Measurements from ENCODE around the gene MLC1.

MLC1 gene

GRCh38 chr22:50027639-50028537 is 57.3 kb downstream of the MLC1 start:
- Histone ChIP-seq H3K9me3 (ENCODE audit: control insufficient read depth in 1 of 2, low read length in 2 of 2) (no peaks in the 10 kb centered on the region), H3K27ac (ENCODE audit: low read length) (no peak overlapping the region), H3K4me3 (ENCODE audit: low read depth in 1 of 2, low read length in 2 of 2) (no peak overlapping the region), H3K4me1 (ENCODE audit: control insufficient read depth in 1 of 2, insufficient read depth in 2 of 2, low read length in 2 of 2) (peaks cover 0 to 9% of the 10 kb centered on the region in 2 donors), H3K36me3 (ENCODE audit: control insufficient read depth in 1 of 2, insufficient read depth in 2 of 2, low read length in 2 of 2) (no peaks in the 10 kb centered on the region), H3K27me3 (ENCODE audit: low read depth, low read length) (no peaks in the 10 kb centered on the region)

DNA sequence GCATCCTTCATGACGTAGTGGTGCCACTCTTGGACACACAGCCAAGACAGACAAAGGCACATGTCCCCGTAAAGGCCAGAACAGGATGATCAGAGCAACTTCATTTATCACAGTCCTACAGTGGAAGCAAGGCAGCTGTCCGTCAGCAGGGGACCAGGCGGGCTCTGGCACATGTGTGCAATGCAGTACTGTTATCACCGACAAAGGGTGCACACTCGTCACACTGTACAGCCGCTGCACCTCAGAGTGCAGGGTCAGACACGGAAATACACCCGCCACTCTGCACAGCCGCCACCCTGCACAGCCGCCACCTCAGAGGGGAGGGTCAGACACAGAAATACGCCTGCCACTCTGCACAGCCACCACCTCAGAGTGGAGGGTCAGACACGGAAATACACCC is 59.2 kb downstream of the MLC1 start:
- Histone ChIP-seq H3K9me3 (ENCODE audit: control insufficient read depth in 1 of 2, low read length in 2 of 2) (no peaks in the 10 kb centered on the region), H3K27ac (ENCODE audit: low read length) (no peak overlapping the region), H3K4me3 (ENCODE audit: low read depth in 1 of 2, low read length in 2 of 2) (no peak overlapping the region), H3K36me3 (ENCODE audit: control insufficient read depth in 1 of 2, insufficient read depth in 2 of 2, low read length in 2 of 2) (no peaks in the 10 kb centered on the region), H3K4me1 (ENCODE audit: control insufficient read depth in 1 of 2, insufficient read depth in 2 of 2, low read length in 2 of 2) (peaks cover 0 to 9% of the 10 kb centered on the region in 2 donors), H3K27me3 (ENCODE audit: low read depth, low read length) (no peaks in the 10 kb centered on the region)

GRCh38 chr22:50022171-50022819 is 62.9 kb downstream of the MLC1 start:
- H3K4me3 ChIP-seq (ENCODE audit: low read depth in 1 of 2, low read length in 2 of 2), result no peak overlapping the region
- H3K4me1 ChIP-seq (ENCODE audit: control insufficient read depth in 1 of 2, insufficient read depth in 2 of 2, low read length in 2 of 2), result no peaks in the 10 kb centered on the region
- H3K9me3 ChIP-seq (ENCODE audit: control insufficient read depth in 1 of 2, low read length in 2 of 2), result no peaks in the 10 kb centered on the region
- peaks cover 7% of the 10 kb centered on the region for H3K27me3 ChIP-seq (ENCODE audit: low read depth, low read length)
- H3K36me3 ChIP-seq (ENCODE audit: control insufficient read depth in 1 of 2, insufficient read depth in 2 of 2, low read length in 2 of 2), result no peaks in the 10 kb centered on the region
- no peak overlapping the region for H3K27ac ChIP-seq (ENCODE audit: low read length)

DNA sequence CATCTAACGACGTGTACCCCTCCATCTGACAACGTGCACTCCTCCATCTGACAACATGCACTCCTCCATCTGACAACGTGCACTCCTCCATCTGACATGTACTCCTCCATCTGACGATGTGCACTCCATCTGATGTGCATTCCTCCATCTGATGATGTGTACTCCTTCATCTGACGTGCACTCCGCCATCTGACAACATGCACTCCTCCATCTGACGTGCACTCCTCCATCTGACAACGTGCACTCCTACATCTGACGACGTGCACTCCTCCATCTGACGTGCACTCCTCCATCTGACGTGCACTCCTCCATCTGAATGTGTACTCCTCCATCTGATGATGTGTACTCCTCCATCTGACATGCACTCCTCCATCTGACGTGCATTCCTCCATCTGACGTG is 64.6 kb downstream of the MLC1 start:
- no peaks in the 10 kb centered on the region for H3K4me1 ChIP-seq (ENCODE audit: control insufficient read depth in 1 of 2, insufficient read depth in 2 of 2, low read length in 2 of 2)
- peaks cover 7% of the 10 kb centered on the region for H3K27me3 ChIP-seq (ENCODE audit: low read depth, low read length)
- H3K4me3 ChIP-seq (ENCODE audit: low read depth in 1 of 2, low read length in 2 of 2), result no peak overlapping the region
- no peaks in the 10 kb centered on the region for H3K36me3 ChIP-seq (ENCODE audit: control insufficient read depth in 1 of 2, insufficient read depth in 2 of 2, low read length in 2 of 2)
- no peaks in the 10 kb centered on the region for H3K9me3 ChIP-seq (ENCODE audit: control insufficient read depth in 1 of 2, low read length in 2 of 2)
- no peak overlapping the region for H3K27ac ChIP-seq (ENCODE audit: low read length)

DNA sequence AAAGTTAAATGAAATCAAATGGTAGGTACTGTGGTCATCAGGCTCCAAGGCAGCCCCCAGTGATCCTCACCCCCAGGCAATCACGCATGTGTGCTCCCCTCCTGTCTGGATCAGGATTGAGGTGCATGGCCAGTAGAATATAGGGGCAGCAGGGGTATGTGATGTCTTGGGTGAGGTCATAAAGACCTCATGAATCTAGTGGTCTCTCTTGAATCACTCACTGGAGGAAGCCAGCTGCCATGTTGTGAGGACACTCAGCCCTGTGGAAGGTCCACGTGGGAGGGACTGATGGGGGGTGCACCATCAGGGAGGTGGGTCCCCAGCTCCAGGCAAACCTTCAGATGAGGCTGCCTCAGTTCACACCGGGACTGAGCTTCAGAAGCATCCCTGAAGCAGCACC is 65.9 kb downstream of the MLC1 start:
- Histone ChIP-seq H3K27me3 (ENCODE audit: low read depth, low read length) (peaks cover 7% of the 10 kb centered on the region), H3K27ac (ENCODE audit: low read length) (no peak overlapping the region), H3K4me1 (ENCODE audit: control insufficient read depth in 1 of 2, insufficient read depth in 2 of 2, low read length in 2 of 2) (peaks cover 0 to 7% of the 10 kb centered on the region in 2 donors)

GRCh38 chr22:50018608-50019285 is 66.5 kb downstream of the MLC1 start:
- H3K36me3 ChIP-seq (ENCODE audit: control insufficient read depth in 1 of 2, insufficient read depth in 2 of 2, low read length in 2 of 2), result no peaks in the 10 kb centered on the region
- no peak overlapping the region for H3K4me3 ChIP-seq (ENCODE audit: low read depth in 1 of 2, low read length in 2 of 2)
- peaks cover 0 to 7% of the 10 kb centered on the region in 2 donors for H3K4me1 ChIP-seq (ENCODE audit: control insufficient read depth in 1 of 2, insufficient read depth in 2 of 2, low read length in 2 of 2)
- H3K27me3 ChIP-seq (ENCODE audit: low read depth, low read length), result peaks cover 13% of the 10 kb centered on the region
- H3K9me3 ChIP-seq (ENCODE audit: control insufficient read depth in 1 of 2, low read length in 2 of 2), result no peaks in the 10 kb centered on the region
- H3K27ac ChIP-seq (ENCODE audit: low read length), result no peak overlapping the region

More for the DNA sequence above, 65.9 kb downstream of the MLC1 start:
- no peaks in the 10 kb centered on the region for H3K36me3 ChIP-seq (ENCODE audit: control insufficient read depth in 1 of 2, insufficient read depth in 2 of 2, low read length in 2 of 2)
- H3K9me3 ChIP-seq (ENCODE audit: control insufficient read depth in 1 of 2, low read length in 2 of 2), result no peaks in the 10 kb centered on the region
- no peak overlapping the region for H3K4me3 ChIP-seq (ENCODE audit: low read depth in 1 of 2, low read length in 2 of 2)

- no peak overlapping the region for H3K4me3 ChIP-seq (ENCODE audit: low read depth in 1 of 2, low read length in 2 of 2)
- H3K36me3 ChIP-seq (ENCODE audit: control insufficient read depth in 1 of 2, insufficient read depth in 2 of 2, low read length in 2 of 2), result no peaks in the 10 kb centered on the region
- no peaks in the 10 kb centered on the region for H3K9me3 ChIP-seq (ENCODE audit: control insufficient read depth in 1 of 2, low read length in 2 of 2)
- H3K27ac ChIP-seq (ENCODE audit: low read length), result no peak overlapping the region
- H3K27me3 ChIP-seq (ENCODE audit: low read depth, low read length), result peaks cover 18% of the 10 kb centered on the region
- H3K4me1 ChIP-seq (ENCODE audit: control insufficient read depth in 1 of 2, insufficient read depth in 2 of 2, low read length in 2 of 2), result peaks cover 0 to 7% of the 10 kb centered on the region in 2 donors
Observed at GRCh38 chr22:50017701-50018224, 67.5 kb downstream of the MLC1 start.

DNA sequence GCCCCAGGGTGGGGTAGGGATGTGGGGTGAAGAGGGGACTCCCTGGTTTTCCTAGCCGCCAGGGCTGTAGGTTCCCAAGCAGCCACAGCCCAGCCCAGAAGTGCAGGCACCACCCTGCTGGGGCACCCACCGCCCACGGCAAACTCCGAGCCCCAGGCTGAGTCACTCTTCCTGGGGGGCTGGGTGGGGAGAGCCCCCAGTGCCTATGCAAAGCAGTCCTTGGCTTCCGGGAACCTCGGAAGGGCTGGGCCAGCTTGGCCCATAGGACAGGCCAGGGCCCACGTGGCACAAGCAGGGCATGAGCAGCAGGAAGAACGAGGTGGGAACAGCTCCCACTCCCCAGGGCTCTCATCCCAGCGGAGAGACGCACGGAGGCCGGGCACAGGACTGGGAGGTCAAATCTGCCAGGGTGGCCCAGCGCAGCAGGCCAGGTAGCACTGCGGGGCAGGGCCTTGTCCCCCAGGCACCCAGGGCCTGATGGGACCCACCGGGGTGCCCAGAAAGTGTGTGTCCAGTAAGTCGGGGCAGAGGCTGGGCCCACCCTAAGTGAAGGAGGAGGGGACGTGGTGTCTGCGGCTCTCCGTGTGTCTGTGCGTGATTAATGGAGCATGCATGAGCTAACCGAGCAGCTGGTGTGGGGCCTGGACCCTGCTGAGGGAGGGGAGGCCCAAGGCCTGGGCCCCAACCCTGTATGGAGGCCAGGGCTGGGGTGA is 68.1 kb downstream of the MLC1 start:
- Histone ChIP-seq H3K4me1 (ENCODE audit: control insufficient read depth in 1 of 2, insufficient read depth in 2 of 2, low read length in 2 of 2) (peaks cover 0 to 7% of the 10 kb centered on the region in 2 donors), H3K9me3 (ENCODE audit: control insufficient read depth in 1 of 2, low read length in 2 of 2) (no peaks in the 10 kb centered on the region), H3K4me3 (ENCODE audit: low read depth in 1 of 2, low read length in 2 of 2) (no peak overlapping the region), H3K27me3 (ENCODE audit: low read depth, low read length) (peaks cover 19% of the 10 kb centered on the region), H3K36me3 (ENCODE audit: control insufficient read depth in 1 of 2, insufficient read depth in 2 of 2, low read length in 2 of 2) (no peaks in the 10 kb centered on the region), H3K27ac (ENCODE audit: low read length) (no peak overlapping the region)

DNA sequence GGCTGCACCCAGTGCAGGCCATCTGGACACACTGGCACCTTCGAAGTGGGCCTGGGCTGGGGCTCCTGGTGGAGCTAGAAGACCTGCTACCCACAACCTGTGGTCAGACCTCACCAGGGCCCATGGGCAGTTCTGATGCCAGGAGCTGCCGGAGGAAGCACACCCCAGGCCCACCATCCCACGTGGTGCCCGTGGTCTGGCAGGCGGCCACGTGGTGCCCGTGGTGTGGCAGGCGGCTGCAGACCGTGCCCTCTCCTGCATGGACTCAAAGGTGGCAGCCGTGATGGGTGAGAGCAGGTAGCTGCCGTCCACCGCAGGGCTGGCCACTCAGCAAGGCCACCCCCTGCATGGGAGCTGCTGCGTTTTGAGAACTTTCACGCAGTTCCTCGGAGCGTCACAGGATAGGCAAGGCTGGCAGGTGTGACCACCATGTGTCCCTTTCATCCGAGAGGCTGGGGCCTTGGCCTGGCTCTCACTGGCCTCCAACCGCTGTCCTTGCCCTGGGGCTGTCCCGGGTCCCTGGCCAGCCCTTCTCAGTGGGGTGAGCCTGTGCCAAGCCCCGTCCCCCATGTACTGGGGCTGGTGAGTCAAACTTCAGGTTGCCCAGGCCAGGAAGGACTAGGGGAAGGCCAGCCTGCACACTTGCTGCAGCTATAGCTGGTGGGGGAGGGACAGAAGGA is 68.8 kb downstream of the MLC1 start:
- H3K27me3 ChIP-seq (ENCODE audit: low read depth, low read length), result peaks cover 26% of the 10 kb centered on the region
- no peak overlapping the region for H3K27ac ChIP-seq (ENCODE audit: low read length)
- no peaks in the 10 kb centered on the region for H3K9me3 ChIP-seq (ENCODE audit: control insufficient read depth in 1 of 2, low read length in 2 of 2)
- peaks cover 0 to 9% of the 10 kb centered on the region in 2 donors for H3K4me1 ChIP-seq (ENCODE audit: control insufficient read depth in 1 of 2, insufficient read depth in 2 of 2, low read length in 2 of 2)
- no peaks in the 10 kb centered on the region for H3K36me3 ChIP-seq (ENCODE audit: control insufficient read depth in 1 of 2, insufficient read depth in 2 of 2, low read length in 2 of 2)
- H3K4me3 ChIP-seq (ENCODE audit: low read depth in 1 of 2, low read length in 2 of 2), result no peak overlapping the region

GRCh38 chr22:50015451-50016307 is 69.5 kb downstream of the MLC1 start:
- Histone ChIP-seq H3K27ac (ENCODE audit: low read length) (no peak overlapping the region), H3K4me1 (ENCODE audit: control insufficient read depth in 1 of 2, insufficient read depth in 2 of 2, low read length in 2 of 2) (peaks cover 0 to 16% of the 10 kb centered on the region in 2 donors), H3K4me3 (ENCODE audit: low read depth in 1 of 2, low read length in 2 of 2) (no peak overlapping the region), H3K36me3 (ENCODE audit: control insufficient read depth in 1 of 2, insufficient read depth in 2 of 2, low read length in 2 of 2) (no peaks in the 10 kb centered on the region), H3K27me3 (ENCODE audit: low read depth, low read length) (peaks cover 32% of the 10 kb centered on the region), H3K9me3 (ENCODE audit: control insufficient read depth in 1 of 2, low read length in 2 of 2) (no peaks in the 10 kb centered on the region)

Measured in muscle layer of duodenum (tissue), 2 donors.